Measurements from ENCODE around the gene ZC3H4. TPM values are rescaled to one million over a fixed set of nuclear protein-coding genes. Genes with fewer than 3 reads are reported as not detected.

The ZC3H4 gene
- total RNA-seq, 1 experiment from 2014 or later = 105 TPM

DNA sequence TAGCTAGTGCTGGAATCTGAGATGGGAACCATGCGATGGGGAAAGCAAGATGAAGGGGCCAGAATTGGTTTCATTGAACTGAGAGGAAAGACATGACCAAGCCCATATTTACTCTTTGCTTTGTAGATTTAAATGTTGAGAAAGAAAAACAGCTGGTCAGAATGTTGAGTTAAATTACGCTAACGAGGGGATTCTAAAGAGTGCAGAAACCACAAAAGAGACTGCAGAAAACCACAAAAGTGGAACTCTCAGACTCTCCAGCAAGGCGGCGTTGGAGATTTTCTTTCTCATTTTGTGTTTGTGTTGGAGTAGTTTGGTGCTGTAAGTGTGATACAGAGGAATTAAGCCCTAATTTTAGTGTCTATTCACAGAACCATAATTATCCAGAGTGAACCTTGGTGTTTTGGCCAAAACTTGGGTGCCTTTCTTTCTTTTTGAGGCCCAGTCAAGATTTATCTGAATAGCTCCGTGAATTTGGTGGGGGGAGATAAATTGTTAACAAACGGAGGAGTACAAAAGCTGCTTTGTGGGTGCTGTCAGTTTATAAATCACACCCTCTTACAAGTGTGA is 43.4 kb upstream of the ZC3H4 start:
- Histone ChIP-seq H4K8ac (replicated peaks; ENCODE audit: insufficient read length, low read depth, low read length) (no peak overlapping the region), H3K18ac (ENCODE audit: insufficient read length, low read depth, low read length) (no peak overlapping the region), H2BK120ac (ENCODE audit: low read depth, low read length, poor library complexity, severe bottlenecking) (no peak overlapping the region), H2AK5ac (ENCODE audit: insufficient read length, low read length) (no peak overlapping the region), H3T11ph (ENCODE audit: low read length) (no peak overlapping the region), H3K79me2 (ENCODE audit: insufficient read depth, low read length) (peaks cover 6% of the 10 kb centered on the region; the same call in 1 of the 2 replicates), H2BK20ac (ENCODE audit: low read depth, low read length, poor library complexity, severe bottlenecking) (no peak overlapping the region), H3K4me1 (ENCODE audit: insufficient read depth, low read length) (peaks cover 8% of the 10 kb centered on the region), H3K79me1 (ENCODE audit: insufficient read depth, low read depth, low read length, poor library complexity, severe bottlenecking) (peaks cover 9% of the 10 kb centered on the region), H4K91ac (ENCODE audit: insufficient read length, low read depth, low read length) (no peak overlapping the region), H2BK5ac (ENCODE audit: insufficient read length, low read length) (no peak overlapping the region), H3K27me3 (ENCODE audit: insufficient read depth, low read length) (no peaks in the 10 kb centered on the region), H3K23ac (ENCODE audit: insufficient read length, low read depth, low read length) (no peak overlapping the region), H3K9ac (ENCODE audit: extremely low read depth, insufficient read length, low read length) (no peak overlapping the region), H3K56ac (ENCODE audit: insufficient read length, low read depth, low read length) (no peak overlapping the region), H3K23me2 (ENCODE audit: insufficient read length, low read depth, low read length, poor library complexity, severe bottlenecking) (no peaks in the 10 kb centered on the region), H3K27ac (ENCODE audit: insufficient read length, low read depth, low read length) (peak overlapping the region; percentile 10), H4K20me1 (ENCODE audit: control insufficient read depth, insufficient read depth, insufficient read length) (no peaks in the 10 kb centered on the region), H3K9me3 (ENCODE audit: control insufficient read depth, low read depth, low read length) (no peaks in the 10 kb centered on the region), H2BK12ac (ENCODE audit: insufficient read length, low read depth, low read length) (no peak overlapping the region), H2AFZ (ENCODE audit: low read length) (no peak overlapping the region), H3K14ac (ENCODE audit: insufficient read depth, low read length) (no peak overlapping the region), H3K4me2 (ENCODE audit: insufficient read depth, insufficient read length, low read length) (peak overlapping the region; percentile 37), H4K5ac (ENCODE audit: insufficient read length, low read depth, low read length) (no peak overlapping the region), H2BK15ac (ENCODE audit: low read depth, low read length) (no peak overlapping the region), H3K4ac (ENCODE audit: low read depth, low read length) (no peak overlapping the region)
- Mint-ChIP-seq H3K4me3 (peak overlapping the region; percentile 16 to 49), H3K4me1 (peaks cover 45 to 49% of the 10 kb centered on the region in 2 experiments), H3K36me3 (ENCODE audit: insufficient read depth in 1 of 3, low read depth in 3 of 3) (peaks cover 48 to 88% (median 71%) of the 10 kb centered on the region in 3 experiments), H3K9me3 (peaks cover 0 to 4% of the 10 kb centered on the region in 2 experiments; a peak in 2 of 5 replicates), H3K27ac (peak overlapping the region; percentile 92 to 98 (median 98)), H3K27me3 (ENCODE audit: low read depth) (no peaks in the 10 kb centered on the region)
- WGBS (ENCODE audit: extremely low coverage, insufficient read length, low lambda C conversion rate) = no CpG with 5 or more reads among the region's 7 CpGs
- TF ChIP-seq, protein P1, sequence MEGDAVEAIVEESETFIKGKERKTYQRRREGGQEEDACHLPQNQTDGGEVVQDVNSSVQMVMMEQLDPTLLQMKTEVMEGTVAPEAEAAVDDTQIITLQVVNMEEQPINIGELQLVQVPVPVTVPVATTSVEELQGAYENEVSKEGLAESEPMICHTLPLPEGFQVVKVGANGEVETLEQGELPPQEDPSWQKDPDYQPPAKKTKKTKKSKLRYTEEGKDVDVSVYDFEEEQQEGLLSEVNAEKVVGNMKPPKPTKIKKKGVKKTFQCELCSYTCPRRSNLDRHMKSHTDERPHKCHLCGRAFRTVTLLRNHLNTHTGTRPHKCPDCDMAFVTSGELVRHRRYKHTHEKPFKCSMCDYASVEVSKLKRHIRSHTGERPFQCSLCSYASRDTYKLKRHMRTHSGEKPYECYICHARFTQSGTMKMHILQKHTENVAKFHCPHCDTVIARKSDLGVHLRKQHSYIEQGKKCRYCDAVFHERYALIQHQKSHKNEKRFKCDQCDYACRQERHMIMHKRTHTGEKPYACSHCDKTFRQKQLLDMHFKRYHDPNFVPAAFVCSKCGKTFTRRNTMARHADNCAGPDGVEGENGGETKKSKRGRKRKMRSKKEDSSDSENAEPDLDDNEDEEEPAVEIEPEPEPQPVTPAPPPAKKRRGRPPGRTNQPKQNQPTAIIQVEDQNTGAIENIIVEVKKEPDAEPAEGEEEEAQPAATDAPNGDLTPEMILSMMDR (conservative IDR thresholded peaks at IDR 0.05) = no peak
- no peak for DNase-seq

Data from H9 (cell line).